AG04450 (cell line): Measurements from ENCODE around the gene CAMSAP2. TPM values are rescaled to one million over a fixed set of nuclear protein-coding genes. Genes with fewer than 3 reads are reported as not detected.

ENCODE experiments used
- CTCF ChIA-PET: fragments of 300-600, 350-600 bp; formaldehyde crosslinking; extraction: SDS; loops from one replicate; lab custom pipeline; 2022; ENCODE audit warnings: antibody characterized with exemption, inconsistent platforms; lab: Charles Lee
- POLR2A ChIA-PET: fragments of 350-600 bp; formaldehyde crosslinking; extraction: SDS; loops from one replicate; lab custom pipeline; 2021; ENCODE audit warnings: antibody characterized with exemption, inconsistent platforms; lab: Yijun Ruan, JAX
- DNase-seq: peaks from one replicate; pipeline ENCODE4 v3.0.0-alpha.2; 2011; ENCODE audit warnings: low read depth, low spot score
- H3K27ac ChIP-seq: one replicate; pipeline ENCODE4 v1.5.1; 2012; ENCODE audit warnings: low read depth, low read length, control low read depth
- H3K27me3 ChIP-seq: one replicate; pipeline ENCODE4 v1.6.0; 2012; ENCODE audit warnings: low read length; ENCODE audit not compliant: control insufficient read depth, insufficient read depth
- H3K4me3 ChIP-seq: 2 replicates; pipeline ENCODE4 v1.5.1; 2011; ENCODE audit warnings: mild to moderate bottlenecking, low read depth, low read length, control low read depth
- H3K9me3 ChIP-seq: 2 replicates; pipeline ENCODE4 v1.5.1; 2012; ENCODE audit warnings: low read length; ENCODE audit not compliant: control insufficient read depth, insufficient read depth
- polyA plus RNA-seq: library from polyadenylated mRNA; depleted of rRNA; stranded (reverse); fragments of >200 nt; gene quantifications from 2 replicates; pipeline ENCODE4 v1.2.3, GENCODE V29; 2011; rRNA removed
- TF ChIP-seq, protein P1 (sequence below): IDR thresholded peaks from 2 replicates; pipeline ENCODE4 v1.5.1; 2011; ENCODE audit warnings: low read depth, low read length, control low read depth, inconsistent platforms

Gene CAMSAP2
- polyA plus RNA-seq, 1 experiment, result 24.2 TPM

DNA sequence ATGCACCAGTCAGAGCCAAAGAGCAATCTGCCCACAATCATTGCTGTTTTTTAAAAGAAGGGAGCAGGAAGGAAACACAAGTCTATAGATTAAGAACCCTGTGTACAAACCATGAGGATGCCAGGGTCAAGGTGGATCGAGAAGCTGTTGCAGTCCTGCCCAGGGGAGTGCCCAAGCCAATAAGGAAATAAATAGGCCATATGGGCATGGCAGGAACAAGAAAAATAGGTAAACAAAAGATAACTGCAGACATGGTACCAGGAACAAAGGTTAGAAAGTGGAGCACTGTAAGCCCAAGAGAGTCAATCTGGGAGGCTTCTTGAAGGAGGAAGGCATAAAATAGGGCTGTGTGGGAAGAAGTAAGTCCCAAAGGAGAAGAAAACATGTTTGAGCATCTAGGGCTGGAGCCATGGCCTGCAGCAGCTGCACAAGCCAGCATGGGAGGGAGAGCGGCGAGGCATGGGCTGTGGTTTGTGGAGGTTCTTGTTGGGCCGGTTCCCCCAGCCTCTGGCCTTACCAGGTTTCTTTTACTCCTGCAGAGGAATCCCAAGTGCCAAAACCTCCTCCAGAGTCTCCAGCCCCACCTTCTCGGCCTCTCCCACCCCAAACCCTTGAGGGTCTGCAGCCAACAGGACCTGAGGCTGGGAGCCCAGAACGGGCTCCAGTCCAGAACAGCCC lies 169.6 kb downstream of the CAMSAP2 start:
- H3K4me3 ChIP-seq, result no peak overlapping the region
- TF ChIP-seq, protein P1, sequence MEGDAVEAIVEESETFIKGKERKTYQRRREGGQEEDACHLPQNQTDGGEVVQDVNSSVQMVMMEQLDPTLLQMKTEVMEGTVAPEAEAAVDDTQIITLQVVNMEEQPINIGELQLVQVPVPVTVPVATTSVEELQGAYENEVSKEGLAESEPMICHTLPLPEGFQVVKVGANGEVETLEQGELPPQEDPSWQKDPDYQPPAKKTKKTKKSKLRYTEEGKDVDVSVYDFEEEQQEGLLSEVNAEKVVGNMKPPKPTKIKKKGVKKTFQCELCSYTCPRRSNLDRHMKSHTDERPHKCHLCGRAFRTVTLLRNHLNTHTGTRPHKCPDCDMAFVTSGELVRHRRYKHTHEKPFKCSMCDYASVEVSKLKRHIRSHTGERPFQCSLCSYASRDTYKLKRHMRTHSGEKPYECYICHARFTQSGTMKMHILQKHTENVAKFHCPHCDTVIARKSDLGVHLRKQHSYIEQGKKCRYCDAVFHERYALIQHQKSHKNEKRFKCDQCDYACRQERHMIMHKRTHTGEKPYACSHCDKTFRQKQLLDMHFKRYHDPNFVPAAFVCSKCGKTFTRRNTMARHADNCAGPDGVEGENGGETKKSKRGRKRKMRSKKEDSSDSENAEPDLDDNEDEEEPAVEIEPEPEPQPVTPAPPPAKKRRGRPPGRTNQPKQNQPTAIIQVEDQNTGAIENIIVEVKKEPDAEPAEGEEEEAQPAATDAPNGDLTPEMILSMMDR, result no peak
- DNase-seq, result no peak
- no peaks in the 10 kb centered on the region for H3K9me3 ChIP-seq
- H3K27me3 ChIP-seq, result peaks cover 19% of the 10 kb centered on the region
- POLR2A ChIA-PET, result no interaction called here
- H3K27ac ChIP-seq, result no peak overlapping the region
- CTCF ChIA-PET, result interaction anchor here (1.1 kb wide), 1 partner anchor 63 kb away, joined by 4 read pairs; no protein-coding TSS in a partner anchor

DNA sequence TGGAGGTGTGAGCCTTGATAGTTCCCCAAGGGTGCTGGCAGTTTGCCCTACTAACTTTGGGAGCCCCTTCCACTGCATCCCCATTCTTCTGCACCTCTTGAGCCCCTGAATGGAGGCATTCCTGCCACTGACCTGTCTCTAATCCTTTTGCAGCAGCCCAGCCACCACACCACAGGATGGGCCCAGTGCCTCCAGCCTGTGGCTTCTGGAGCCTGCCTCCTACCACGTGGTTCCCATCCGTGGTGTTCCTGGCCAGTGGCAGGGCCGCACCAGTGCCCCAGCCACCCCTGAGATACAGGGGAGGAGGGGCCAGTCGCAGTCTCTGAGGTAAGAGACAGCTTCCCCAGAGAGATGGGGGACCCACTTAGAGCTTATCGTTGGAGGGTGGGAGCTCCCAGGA lies 170.4 kb downstream of the CAMSAP2 start:
- ChIA-PET CTCF (no interaction called here), POLR2A (no interaction called here)
- TF ChIP-seq, protein P1, result no peak
- no peak overlapping the region for H3K27ac ChIP-seq
- peaks cover 19% of the 10 kb centered on the region for H3K27me3 ChIP-seq
- DNase-seq, result no peak
- no peaks in the 10 kb centered on the region for H3K9me3 ChIP-seq
- H3K4me3 ChIP-seq, result no peak overlapping the region

DNA sequence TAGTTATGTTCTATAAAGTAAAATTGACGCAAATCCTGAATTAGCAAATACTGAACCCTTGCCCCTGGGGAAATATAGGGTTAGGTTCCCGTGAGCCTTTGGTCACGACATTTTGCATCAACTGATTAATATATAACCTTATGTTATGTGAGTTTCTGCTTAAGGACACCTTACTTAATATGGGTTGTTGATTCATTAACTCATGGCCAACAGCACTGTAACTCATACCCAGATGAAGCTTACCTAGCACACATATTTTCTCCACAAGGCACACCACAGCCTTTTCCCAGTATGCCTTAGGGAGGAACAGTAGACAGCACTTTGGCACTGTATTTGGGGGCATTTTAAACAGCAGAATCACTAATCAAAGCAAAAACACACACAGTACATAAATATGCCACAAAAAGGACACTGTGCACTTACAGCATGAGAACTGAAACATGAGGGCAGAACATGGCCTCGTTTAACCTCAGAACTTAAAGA lies 171.1 kb downstream of the CAMSAP2 start:
- CTCF ChIA-PET, result no interaction called here
- POLR2A ChIA-PET, result no interaction called here
- DNase-seq, result no peak
- no peaks in the 10 kb centered on the region for H3K9me3 ChIP-seq
- H3K27ac ChIP-seq, result no peak overlapping the region
- H3K27me3 ChIP-seq, result peaks cover 17% of the 10 kb centered on the region
- no peak overlapping the region for H3K4me3 ChIP-seq
- TF ChIP-seq, protein P1, result no peak

Other genes with a start within 250 kb of the CAMSAP2 start
- 1.5 and 2.9 TPM in 2 replicates for gene KIF14, start 118.1 kb upstream of the CAMSAP2 start, polyA plus RNA-seq
- gene DDX59, start 69.0 kb upstream of the CAMSAP2 start, polyA plus RNA-seq, result 10.8 and 15.0 TPM in 2 replicates
- gene GPR25, start 134.1 kb downstream of the CAMSAP2 start, polyA plus RNA-seq, result not detected in 2 replicates
- gene INAVA, start 156.0 kb downstream of the CAMSAP2 start, polyA plus RNA-seq, result 0.02 and 0.16 TPM in 2 replicates